Occipital lobe (tissue), 2 donors: ENCODE data around the gene PLCH2. TPM values are rescaled to one million over a fixed set of nuclear protein-coding genes. Genes with fewer than 3 reads are reported as not detected.

Source experiments
- DNase-seq: peaks from one replicate; lab custom pipeline; 2025; lab: John Stamatoyannopoulos, UW
- total RNA-seq: library from RNA; depleted of rRNA; stranded (reverse); fragments of >200 nt; gene quantifications from one replicate; pipeline ENCODE4 v1.2.3, GENCODE V29; 2014

The PLCH2 gene
- total RNA-seq, 1 donor from 2014 or later = 4.2 TPM

DNA sequence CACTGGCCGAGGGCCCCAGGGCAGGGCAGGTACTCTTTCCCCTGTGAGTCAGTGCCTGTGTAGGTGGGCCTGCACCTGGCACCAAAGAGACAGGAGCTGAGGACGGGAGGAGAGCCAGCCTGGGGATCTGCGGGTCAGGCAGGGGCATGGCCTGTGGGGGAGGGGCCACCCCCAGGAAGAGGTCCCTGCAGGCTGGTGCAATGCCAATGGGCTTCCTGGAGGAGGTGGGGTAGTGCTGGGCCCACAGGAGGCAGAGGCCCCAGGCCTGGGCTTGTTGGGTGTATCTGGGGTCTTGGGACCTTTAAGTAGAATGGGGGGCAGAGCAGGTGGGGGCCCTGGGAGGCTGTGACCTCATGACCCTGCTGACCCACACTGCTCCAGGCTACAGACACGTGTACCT lies 23.2 kb downstream of the PLCH2 start:
- DNase-seq = no peak

DNA sequence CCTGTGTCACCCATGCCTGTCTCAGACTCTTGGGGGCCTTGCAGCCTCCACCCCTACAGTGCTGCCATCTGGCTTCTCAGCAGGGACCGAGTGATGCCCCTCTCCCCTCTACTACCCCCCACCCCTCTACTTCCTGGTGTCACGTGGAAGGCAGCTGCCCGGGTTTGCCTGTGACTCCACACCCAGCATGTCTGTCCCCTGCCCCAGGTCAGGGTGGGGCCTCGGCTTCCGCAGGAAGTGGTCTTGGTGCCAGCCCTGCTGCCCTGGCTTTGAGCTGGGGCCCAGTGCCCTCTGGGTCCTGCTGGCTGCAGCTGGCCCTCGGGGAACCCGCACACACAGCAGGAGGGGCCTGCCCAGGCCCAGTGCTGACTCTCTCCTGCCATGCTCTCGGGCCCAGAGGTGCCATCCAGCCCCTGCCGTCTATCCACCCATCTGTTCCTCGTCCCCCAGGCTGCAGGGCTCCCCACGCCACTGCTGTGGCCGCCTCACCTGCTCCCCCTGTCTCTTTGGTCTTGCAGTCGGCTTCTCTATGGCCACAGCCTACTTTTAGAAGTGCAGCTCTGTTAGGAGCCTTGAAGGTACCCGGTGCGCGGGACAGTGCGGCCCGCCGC lies 24.0 kb downstream of the PLCH2 start:
- no peak for DNase-seq

DNA sequence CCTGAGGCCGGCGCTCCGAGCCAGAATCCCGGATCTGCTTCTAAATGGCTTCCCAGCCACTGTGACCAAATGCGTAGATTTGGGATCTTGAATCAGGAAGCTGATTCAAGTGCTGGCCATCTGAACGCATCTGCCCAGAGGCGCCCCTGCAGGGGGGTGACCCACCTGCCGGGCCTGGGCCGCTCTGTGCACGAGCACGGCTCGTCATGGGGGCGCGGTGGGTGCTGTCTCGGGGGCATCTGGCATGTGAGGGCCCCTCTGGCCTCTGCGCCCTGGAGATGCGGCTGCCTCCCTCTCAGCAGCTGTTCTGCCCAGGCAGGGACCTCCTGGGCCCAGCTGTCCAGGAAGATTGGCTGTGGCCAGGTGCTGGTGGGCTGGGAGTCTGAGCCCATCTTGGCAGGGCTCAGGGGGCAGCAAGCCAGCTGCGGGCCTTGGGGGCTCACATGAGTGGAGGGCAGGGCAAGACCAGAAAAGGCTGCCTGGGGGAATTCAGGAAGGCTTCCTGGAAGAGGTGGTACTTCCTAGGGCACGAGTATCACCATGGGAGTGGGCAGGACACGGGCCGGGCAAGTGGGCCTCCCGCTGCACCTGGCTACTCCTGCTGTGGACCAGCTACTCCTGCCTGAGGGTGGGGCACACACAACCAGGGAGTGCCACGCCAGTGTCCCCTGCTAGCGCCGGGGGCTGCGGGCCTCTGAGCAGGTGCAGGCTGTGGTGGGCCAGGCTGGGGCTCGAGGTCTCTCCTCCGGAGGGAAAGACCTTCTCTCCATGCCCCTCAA lies 25.1 kb downstream of the PLCH2 start:
- DNase-seq = no peak

DNA sequence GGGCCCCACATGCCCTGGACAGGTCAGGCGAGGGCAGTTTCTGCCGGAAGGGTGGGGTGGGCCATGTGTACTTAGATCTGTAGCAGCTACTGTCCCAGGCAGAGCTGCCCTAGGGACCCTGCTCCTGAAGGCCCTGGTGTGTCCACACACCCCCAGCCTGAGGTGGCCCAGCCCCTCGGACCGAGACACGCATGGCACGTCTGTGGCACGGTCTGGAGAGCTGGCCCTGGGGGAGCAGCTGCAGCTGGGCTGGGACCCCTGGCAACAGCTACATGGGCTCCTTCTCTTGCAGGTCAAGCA lies 25.7 kb downstream of the PLCH2 start:
- DNase-seq = no peak

DNA sequence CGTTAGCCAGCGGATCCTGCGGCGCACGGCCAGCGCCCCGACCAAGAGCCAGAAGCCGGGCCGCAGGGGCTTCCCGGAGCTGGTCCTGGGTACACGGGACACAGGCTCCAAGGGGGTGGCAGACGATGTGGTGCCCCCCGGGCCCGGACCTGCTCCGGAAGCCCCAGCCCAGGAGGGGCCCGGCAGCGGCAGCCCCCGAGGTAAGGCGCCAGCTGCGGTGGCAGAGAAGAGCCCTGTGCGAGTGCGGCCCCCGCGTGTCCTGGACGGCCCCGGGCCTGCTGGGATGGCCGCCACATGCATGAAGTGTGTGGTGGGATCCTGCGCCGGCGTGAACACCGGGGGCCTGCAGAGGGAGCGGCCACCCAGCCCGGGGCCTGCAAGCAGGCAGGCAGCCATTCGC lies 26.1 kb downstream of the PLCH2 start:
- no peak for DNase-seq

DNA sequence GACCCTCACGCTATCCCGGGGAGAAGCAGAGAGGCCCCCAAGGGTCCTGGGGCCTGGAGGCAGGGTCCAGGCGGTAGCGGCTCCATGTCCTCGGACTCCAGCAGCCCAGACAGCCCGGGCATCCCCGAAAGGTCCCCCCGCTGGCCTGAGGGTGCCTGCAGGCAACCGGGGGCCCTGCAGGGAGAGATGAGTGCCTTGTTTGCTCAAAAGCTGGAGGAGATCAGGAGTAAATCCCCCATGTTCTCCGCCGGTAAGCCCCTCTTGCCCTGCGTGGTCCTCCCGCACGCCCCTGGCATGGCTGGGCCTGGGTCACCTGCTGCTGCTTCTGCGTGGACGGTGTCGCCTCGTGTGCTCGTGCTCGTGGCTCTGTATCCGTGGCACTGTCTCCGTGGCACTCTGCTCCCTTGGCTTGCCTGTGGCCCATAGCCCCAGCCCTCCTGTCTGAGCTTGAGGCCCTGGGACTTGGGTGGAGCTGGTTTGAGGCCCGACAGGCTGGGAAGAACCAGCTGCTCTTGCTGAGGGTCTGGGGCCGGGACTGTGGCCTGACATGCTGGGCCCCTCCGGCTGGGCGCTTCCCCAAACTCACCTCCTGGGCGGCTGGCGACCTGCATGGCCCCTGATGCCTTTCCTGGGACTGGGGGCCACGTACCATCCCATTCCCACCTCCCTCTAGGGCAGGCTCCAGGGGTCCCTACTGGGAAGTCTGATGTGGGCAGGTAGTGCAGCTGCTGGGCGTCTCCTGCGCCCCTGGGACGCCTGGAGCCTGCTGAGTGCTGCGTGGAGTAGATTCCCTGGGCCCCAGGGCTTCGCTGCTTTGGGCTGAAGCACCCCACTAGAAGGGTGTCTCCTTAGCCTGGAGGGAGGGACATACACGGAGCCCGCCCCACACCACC lies 26.8 kb downstream of the PLCH2 start:
- no peak for DNase-seq

DNA sequence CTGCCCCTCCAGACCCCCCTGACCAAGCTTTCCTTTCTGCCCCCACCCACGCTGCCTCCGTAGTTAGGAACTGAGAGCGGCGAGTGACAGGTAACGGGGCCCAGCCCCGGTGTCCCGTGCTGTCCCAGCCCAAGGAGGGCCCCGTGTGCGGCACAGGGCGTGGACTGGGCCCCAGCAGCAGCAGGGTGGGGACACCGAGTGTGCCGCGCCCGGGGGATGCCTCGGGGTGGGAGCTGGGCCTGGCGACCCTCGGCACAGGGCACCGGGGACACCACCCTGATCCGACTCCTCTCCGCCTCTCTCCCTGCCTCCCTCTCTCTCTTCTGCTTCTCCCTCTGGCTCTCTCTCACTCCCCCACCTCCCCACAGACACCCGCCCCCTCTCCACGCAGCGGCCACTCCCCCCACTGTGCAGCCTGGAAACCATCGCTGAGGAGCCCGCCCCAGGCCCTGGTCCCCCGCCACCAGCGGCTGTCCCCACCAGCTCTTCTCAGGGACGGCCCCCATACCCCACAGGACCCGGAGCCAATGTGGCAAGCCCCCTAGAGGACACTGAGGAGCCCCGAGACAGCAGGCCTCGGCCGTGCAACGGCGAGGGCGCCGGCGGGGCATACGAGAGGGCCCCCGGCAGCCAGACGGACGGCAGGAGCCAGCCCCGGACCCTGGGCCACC lies 27.6 kb downstream of the PLCH2 start:
- DNase-seq = no peak

DNA sequence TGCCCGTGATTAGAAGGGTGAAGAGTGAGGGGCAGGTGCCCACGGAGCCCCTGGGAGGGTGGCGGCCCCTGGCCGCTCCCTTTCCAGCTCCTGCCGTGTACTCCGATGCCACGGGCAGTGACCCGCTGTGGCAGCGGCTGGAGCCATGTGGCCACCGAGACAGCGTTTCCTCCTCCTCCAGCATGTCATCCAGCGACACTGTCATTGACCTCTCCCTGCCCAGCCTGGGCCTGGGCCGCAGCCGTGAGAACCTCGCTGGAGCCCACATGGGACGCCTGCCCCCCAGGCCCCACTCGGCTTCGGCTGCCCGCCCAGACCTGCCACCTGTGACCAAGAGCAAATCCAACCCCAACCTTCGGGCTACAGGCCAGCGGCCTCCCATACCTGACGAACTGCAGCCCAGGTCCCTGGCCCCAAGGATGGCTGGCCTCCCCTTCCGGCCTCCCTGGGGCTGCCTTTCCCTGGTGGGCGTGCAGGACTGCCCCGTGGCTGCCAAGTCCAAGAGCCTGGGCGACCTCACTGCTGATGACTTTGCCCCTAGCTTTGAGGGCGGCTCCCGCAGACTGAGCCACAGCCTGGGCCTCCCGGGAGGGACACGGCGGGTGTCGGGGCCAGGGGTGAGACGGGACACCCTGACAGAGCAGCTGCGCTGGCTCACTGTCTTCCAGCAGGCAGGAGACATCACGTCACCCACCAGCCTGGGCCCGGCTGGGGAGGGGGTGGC lies 28.3 kb downstream of the PLCH2 start:
- DNase-seq = no peak

DNA sequence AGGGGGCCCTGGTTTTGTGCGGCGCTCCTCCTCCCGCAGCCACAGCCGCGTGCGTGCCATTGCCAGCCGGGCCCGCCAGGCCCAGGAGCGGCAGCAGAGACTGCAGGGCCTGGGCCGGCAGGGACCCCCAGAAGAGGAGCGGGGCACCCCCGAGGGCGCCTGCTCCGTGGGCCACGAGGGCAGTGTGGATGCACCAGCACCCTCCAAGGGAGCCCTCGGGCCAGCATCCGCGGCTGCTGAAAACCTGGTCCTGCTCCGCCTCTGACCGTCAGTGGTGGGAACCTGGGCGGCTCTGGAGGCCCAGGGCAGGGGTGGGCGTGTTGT lies 28.8 kb downstream of the PLCH2 start:
- no peak for DNase-seq

DNA sequence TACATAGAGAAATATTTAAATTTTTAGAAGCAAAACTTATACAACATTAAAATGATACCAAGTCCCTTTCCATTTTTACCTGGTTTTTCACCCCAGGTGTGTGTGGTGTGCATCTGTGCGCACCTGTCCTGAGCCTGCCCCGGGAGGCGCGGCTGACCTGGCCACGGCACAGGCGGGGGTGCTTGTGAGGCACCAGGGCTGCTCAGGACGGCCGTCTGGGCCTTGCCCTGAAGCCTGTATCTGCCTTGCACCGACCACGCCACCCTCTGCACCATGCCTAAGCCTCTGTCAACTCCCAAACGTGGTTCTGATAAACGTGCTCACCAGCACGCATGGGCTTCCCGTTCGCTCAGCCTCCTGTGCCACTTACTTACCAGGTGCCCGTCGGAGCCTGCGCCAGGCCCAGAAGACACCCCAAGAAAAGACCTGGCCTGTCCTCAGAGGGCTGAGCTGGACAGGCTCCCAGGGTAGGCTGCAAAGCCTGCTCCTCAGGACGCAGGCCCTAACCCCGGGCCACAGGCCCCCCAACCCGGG lies 29.4 kb downstream of the PLCH2 start:
- DNase-seq = no peak

DNA sequence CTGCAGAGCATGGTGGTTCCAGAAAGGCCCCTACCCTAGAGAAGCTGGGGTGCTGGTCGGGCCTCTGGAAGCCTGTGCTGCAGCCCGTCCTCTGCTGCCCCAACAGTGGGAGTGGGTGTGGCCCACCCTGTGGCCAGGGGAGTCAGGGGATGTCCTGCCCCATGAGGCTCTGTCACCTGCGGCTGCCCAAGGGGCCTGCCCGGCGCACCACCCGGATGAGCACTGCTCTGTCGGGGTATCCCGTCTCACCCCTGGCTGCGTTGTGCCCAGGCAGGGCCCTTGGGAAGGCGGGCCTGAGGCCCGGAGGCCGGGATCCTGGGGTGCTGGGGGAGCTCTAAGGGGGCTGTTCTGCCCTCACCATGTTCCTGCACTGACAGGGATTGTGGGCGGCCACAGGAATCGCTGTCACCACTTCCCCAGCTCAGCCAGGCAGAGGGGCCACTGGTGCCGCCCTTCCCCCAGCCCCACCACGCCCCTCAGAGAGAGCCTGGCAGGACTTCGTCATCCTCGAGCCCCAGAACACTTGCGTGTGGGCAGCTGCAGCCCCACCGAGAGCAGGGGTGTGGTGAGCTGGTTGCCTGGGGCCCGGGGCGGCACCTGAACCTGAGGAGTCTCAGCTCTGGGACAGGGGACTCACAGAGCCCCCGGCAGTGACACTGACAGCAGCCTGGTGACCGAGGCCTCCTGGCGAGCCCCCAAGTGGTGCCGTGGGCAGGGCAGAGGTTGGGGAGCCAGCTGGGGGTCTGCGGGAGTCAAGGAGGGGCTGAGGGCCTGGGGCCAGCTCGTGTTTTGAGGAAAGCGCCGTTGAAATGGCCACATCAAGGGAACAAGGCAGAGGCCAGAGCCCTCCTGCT lies 30.1 kb downstream of the PLCH2 start:
- DNase-seq = no peak

DNA sequence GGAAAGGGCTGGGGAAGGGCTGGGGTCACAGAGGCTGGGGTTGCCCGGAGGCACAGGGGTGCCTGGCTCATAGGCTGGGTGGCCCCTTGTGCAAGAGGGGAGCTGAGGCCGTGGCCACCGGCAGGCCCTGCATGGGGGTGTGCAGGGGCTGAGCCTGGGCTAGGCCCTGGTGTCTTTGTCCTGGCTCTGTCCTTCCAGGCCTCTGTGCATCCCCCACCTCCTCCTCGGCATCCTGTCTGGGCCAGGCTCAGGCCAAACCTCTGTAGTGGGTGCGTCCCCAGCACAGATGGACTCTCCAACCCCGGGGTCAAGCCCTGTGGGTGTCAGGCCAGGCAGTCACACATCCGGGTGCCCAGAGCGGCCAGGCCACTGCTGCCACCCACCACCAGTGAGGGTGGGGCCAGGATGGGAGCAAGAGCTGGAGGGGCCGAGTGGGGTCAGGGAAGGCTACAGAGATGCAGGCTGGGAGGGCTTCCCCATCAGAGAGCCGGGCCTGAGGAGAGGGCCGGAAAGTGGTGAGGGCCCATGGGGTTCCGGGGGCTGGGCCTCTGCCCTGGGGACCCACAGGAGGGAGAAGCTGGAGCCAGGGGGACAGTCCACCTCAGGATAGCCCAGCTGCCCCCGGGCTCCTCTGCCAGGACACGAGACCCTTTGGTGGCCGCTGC lies 30.9 kb downstream of the PLCH2 start:
- DNase-seq = no peak

DNA sequence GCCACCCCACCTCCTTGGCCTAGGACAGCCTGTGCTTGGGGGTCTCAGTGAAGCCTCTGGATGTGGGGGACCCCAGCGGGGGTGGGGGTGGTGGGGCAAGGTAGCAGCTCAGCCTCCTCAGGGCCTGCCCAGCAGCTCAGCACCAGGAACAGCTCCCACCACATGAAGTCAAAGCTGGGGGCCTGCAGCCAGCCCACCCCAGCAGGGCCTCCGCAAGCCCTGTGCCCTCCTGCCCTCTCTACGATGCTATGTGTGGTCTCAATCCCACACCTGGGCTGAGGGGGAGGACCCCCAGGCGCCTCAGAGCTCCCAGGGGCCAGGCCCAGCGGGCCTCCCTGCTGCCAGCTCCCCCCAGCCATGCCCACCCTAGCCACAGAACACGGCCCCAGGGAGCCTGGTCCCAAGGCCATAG lies 31.7 kb downstream of the PLCH2 start:
- DNase-seq = no peak

DNA sequence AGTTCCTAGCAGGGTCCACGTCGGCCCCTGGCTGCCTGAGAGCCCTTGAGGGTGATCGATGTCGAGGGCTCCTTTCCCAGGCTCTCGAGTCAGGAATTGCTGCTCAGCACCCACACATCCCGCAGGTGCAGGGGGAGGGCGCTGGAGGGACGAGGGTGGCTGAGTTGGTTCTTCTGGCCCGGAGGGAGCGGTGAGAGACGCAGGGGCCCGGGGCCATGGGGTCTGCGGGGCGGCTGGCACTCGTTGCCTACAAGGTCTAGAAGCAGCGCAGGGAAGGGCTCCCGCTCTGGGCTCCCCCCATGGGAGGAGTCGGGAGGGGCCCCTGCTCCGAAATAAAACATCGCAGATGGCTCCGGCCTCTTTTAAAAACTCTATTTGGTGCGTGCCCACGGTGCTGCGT lies 32.1 kb downstream of the PLCH2 start:
- no peak for DNase-seq

DNA sequence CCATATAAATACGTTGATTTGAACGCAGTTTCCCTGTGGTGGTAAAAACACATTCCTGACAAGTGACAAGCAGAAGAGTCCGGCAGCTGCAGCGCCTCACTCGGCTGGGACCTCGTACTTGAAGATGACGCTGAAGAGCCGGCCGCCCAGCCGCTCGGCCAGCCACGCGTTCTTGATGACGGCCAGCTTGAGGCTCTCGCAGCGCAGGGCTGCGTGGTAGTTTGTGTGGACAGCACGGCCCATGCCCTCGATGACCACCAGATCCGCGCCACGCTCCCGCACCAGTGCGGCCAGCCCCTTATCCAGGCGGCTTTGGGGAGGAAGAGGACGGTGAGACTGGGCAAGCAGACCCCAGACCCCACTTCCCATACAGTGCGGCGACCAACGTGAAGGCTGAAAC lies 32.7 kb downstream of the PLCH2 start:
- no peak for DNase-seq

DNA sequence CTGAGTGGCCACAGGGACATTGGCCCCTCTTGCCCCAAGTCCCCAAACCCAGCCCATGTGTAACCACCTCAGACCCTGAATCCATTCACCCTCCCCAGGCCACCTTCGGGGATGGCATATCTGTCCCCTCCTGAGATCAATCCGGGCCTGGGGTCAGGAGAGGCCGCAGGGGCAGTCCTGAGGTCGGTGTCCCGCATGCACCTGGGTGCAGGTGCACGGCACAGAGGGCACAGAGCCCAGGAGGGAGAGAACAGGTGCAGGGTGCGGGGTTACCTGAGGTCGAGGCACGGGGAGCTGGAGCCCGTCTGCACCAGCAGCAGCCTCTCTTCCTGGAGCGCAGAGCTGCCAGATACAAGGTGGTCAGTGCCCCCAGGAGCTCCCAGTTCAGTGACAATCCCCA lies 33.5 kb downstream of the PLCH2 start:
- no peak for DNase-seq

DNA sequence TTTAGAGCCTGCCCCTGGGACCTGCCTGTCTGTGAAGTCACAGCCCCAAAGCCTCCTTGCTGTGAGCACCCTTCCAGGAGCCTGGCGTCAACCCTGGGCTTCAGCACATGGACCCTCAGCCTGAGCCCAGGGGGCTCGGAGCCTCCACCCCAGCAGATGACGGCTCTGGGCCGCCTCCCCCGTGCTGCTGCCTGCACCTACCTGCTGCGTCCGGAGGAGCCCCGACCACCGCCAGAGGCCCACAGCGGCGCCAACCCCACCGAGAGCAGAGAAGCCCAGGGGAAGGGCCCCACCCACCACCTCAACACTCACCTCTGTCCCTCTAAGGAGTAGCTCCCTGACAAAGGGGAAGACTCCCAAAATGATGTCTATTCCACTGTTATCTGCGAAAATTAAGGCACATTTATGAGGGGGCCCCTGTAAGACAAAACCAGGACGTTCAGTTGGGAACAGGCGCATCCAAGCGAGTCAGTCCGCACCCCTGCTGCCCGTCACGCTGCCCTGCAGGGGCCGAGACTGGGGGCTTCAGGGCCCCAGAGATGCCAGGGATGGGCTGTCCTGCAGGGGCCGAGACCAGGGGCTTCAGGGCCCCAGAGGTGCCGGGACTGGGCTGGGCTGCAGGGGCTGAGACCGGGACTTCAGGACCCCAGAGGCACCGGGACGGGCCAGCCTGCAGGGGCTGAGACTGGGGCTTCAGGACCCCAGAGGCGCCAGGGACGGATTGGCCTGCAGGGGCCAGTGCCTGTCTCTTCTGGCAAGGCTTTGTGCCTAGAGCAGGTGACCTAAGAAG lies 34.5 kb downstream of the PLCH2 start:
- DNase-seq = no peak

DNA sequence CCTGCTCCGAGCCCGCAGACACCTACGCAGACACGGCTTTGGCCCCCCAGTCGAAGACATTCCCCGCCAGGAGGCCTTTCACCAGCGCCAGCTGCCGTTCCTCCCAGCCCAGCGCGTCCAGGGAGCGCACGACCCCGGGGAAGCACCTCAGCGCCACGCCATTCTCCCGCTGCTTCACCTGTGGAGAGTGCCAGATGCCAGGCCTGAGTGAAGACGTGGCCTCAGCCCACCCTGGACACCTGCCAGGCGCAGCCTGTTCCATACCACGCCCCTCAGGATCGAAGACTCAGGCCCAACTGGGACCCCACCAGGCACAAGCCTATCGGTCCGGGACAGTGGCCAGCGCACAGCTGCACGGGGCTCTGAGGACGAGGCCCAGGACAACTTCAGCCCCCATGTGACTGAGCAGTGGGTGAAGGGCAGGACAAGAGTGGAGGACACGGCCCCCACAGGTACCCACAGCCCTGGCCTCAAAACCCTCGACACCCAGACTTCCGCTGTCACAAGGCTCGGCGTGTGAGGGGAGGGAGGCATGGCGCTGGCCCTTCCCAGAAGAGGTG lies 36.9 kb downstream of the PLCH2 start:
- no peak for DNase-seq
